Measurements from ENCODE around the gene PIK3C2G. TPM values are rescaled to one million over a fixed set of nuclear protein-coding genes. Genes with fewer than 3 reads are reported as not detected.

The PIK3C2G gene
- total RNA-seq, 1 donor from 2014 or later = not detected

- peaks cover 2% of the 10 kb centered on the region for H3K4me1 Mint-ChIP-seq (ENCODE audit: low read depth)
- peaks cover 2% of the 10 kb centered on the region for H3K9me3 Mint-ChIP-seq (ENCODE audit: low read depth)
- peaks cover 2% of the 10 kb centered on the region for H3K36me3 Mint-ChIP-seq (ENCODE audit: low read depth)
- no peak for DNase-seq (ENCODE audit: low spot score)
- no peaks in the 10 kb centered on the region for H3K27me3 Mint-ChIP-seq (ENCODE audit: low read depth)
- H3K4me3 Mint-ChIP-seq (ENCODE audit: unreplicated experiment) = no peak overlapping the region
- TF ChIP-seq, protein P1, sequence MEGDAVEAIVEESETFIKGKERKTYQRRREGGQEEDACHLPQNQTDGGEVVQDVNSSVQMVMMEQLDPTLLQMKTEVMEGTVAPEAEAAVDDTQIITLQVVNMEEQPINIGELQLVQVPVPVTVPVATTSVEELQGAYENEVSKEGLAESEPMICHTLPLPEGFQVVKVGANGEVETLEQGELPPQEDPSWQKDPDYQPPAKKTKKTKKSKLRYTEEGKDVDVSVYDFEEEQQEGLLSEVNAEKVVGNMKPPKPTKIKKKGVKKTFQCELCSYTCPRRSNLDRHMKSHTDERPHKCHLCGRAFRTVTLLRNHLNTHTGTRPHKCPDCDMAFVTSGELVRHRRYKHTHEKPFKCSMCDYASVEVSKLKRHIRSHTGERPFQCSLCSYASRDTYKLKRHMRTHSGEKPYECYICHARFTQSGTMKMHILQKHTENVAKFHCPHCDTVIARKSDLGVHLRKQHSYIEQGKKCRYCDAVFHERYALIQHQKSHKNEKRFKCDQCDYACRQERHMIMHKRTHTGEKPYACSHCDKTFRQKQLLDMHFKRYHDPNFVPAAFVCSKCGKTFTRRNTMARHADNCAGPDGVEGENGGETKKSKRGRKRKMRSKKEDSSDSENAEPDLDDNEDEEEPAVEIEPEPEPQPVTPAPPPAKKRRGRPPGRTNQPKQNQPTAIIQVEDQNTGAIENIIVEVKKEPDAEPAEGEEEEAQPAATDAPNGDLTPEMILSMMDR (IDR thresholded peaks at IDR 0.05) = no peak
- no peak overlapping the region for H3K27ac Mint-ChIP-seq (ENCODE audit: unreplicated experiment)
These were observed 9.7 kb downstream of the PIK3C2G start for GRCh38 chr12:18270958-18271460.

DNA sequence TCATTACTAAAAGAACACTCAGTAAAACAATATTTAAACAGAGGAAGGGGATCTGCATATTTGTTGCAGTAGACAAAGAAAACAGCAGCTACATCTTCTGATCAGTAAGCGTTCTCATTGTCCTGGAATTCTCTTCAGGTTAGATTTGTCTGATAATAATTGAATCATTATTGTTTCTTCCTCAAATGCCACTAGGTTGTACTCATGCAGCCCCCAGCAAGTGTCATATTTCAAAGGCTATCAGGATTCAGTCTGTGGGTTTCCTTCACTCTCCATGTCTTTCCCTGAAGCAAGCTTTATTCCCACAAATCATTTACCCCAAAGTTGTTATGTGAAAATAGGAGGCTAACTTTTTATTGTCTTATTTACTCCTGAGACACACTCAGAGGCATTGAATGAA lies 14.7 kb downstream of the PIK3C2G start:
- Mint-ChIP-seq H3K4me1 (ENCODE audit: low read depth) (peaks cover 7% of the 10 kb centered on the region), H3K9me3 (ENCODE audit: low read depth) (peaks cover 5% of the 10 kb centered on the region), H3K4me3 (ENCODE audit: unreplicated experiment) (no peak overlapping the region), H3K36me3 (ENCODE audit: low read depth) (peaks cover 2% of the 10 kb centered on the region), H3K27ac (ENCODE audit: unreplicated experiment) (no peak overlapping the region), H3K27me3 (ENCODE audit: low read depth) (no peaks in the 10 kb centered on the region)
- DNase-seq (ENCODE audit: low spot score) = no peak
- TF ChIP-seq, protein P1 (IDR thresholded peaks at IDR 0.05) = no peak

DNA sequence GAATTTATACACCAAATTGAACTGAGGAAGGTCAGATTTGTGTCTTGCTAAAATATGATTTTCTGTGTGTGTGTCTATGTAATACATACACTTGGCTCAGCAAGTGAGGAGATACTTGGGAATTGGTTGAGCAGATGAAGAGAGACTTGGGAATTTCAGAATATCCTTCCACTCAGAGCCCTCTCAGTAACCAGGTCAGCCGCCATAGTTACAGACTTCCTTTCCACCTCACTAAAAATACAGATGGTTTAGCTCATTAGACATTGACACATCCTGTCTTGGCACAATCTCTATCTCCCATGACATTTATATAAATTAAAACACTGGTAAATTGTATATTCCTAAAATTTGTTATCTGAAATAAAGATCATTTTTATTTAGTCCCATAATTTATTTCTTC lies 15.9 kb downstream of the PIK3C2G start:
- H3K36me3 Mint-ChIP-seq (ENCODE audit: low read depth) = peaks cover 2% of the 10 kb centered on the region
- H3K4me1 Mint-ChIP-seq (ENCODE audit: low read depth) = peaks cover 7% of the 10 kb centered on the region
- H3K9me3 Mint-ChIP-seq (ENCODE audit: low read depth) = peaks cover 5% of the 10 kb centered on the region
- no peak for DNase-seq (ENCODE audit: low spot score)
- no peaks in the 10 kb centered on the region for H3K27me3 Mint-ChIP-seq (ENCODE audit: low read depth)
- no peak overlapping the region for H3K4me3 Mint-ChIP-seq (ENCODE audit: unreplicated experiment)
- no peak overlapping the region for H3K27ac Mint-ChIP-seq (ENCODE audit: unreplicated experiment)
- TF ChIP-seq, protein P1 (IDR thresholded peaks at IDR 0.05) = no peak

- H3K27me3 Mint-ChIP-seq (ENCODE audit: low read depth) = no peaks in the 10 kb centered on the region
- no peak for DNase-seq (ENCODE audit: low spot score)
- H3K9me3 Mint-ChIP-seq (ENCODE audit: low read depth) = peaks cover 3% of the 10 kb centered on the region
- H3K4me3 Mint-ChIP-seq (ENCODE audit: unreplicated experiment) = no peak overlapping the region
- H3K27ac Mint-ChIP-seq (ENCODE audit: unreplicated experiment) = no peak overlapping the region
- H3K4me1 Mint-ChIP-seq (ENCODE audit: low read depth) = peaks cover 10% of the 10 kb centered on the region
- TF ChIP-seq, protein P1 (IDR thresholded peaks at IDR 0.05) = no peak
- no peaks in the 10 kb centered on the region for H3K36me3 Mint-ChIP-seq (ENCODE audit: low read depth)
These were observed 19.4 kb downstream of the PIK3C2G start for GRCh38 chr12:18280728-18281127.

GRCh38 chr12:18281941-18282340 lies 20.6 kb downstream of the PIK3C2G start:
- Mint-ChIP-seq H3K4me3 (ENCODE audit: unreplicated experiment) (no peak overlapping the region), H3K27me3 (ENCODE audit: low read depth) (no peaks in the 10 kb centered on the region), H3K27ac (ENCODE audit: unreplicated experiment) (no peak overlapping the region), H3K36me3 (ENCODE audit: low read depth) (no peaks in the 10 kb centered on the region), H3K9me3 (ENCODE audit: low read depth) (peaks cover 6% of the 10 kb centered on the region), H3K4me1 (ENCODE audit: low read depth) (peaks cover 6% of the 10 kb centered on the region)
- DNase-seq (ENCODE audit: low spot score) = no peak
- TF ChIP-seq, protein P1 (IDR thresholded peaks at IDR 0.05) = no peak
